MCF 10A (cell line): Measurements from ENCODE around the gene ABCB6. TPM values are rescaled to one million over a fixed set of nuclear protein-coding genes. Genes with fewer than 3 reads are reported as not detected.

Source experiments
- BruUV-seq: library from RNA; stranded (reverse); fragments of 400-500 nt; replicated peaks from 2 replicates; lab custom pipeline; 2021; lab: Mats Ljungman, UMichigan
- CTCF ChIA-PET: fragments of 300-600 bp; sonication (Branson Sonifier 250); formaldehyde crosslinking; extraction: SDS; loops from one replicate; lab custom pipeline; 2021; ENCODE audit warnings: antibody characterized with exemption, inconsistent platforms; lab: Yijun Ruan, JAX
- POLR2A ChIA-PET: fragments of 300-600, 350-650 bp; sonication (Branson Sonifier 250); formaldehyde crosslinking; extraction: SDS; loops from one replicate; lab custom pipeline; 2020; ENCODE audit warnings: antibody characterized with exemption, inconsistent platforms; lab: Yijun Ruan, JAX
- DNase-seq: peaks from one replicate; pipeline ENCODE4 v3.0.0-alpha.2; 2018; ENCODE audit not compliant: unreplicated experiment
- H3K27ac Mint-ChIP-seq: one replicate; pipeline ENCODE4 v1.8.0; 2022; ENCODE audit warnings: mild to moderate bottlenecking, low read depth, mixed read lengths; ENCODE audit not compliant: unreplicated experiment
- H3K27me3 Mint-ChIP-seq: one replicate; pipeline ENCODE4 v1.8.0; 2022; ENCODE audit warnings: mixed read lengths; ENCODE audit not compliant: insufficient read depth, unreplicated experiment
- H3K36me3 Mint-ChIP-seq: one replicate; pipeline ENCODE4 v1.8.0; 2022; ENCODE audit warnings: mild to moderate bottlenecking, moderate library complexity, mixed read lengths; ENCODE audit not compliant: insufficient read depth, unreplicated experiment
- H3K4me1 Mint-ChIP-seq: one replicate; pipeline ENCODE4 v1.8.0; 2022; ENCODE audit warnings: mixed read lengths; ENCODE audit not compliant: insufficient read depth, unreplicated experiment
- H3K4me3 Mint-ChIP-seq: one replicate; pipeline ENCODE4 v1.8.0; 2022; ENCODE audit warnings: mild to moderate bottlenecking, moderate library complexity, mixed read lengths; ENCODE audit not compliant: unreplicated experiment
- H3K9me3 Mint-ChIP-seq: one replicate; pipeline ENCODE4 v1.8.0; 2022; ENCODE audit warnings: mixed read lengths; ENCODE audit not compliant: unreplicated experiment
- CTCF ChIP-seq: fragments of 200-600 bp; IDR thresholded peaks from one replicate; pipeline ENCODE4 v1.8.0; 2022; ENCODE audit warnings: antibody characterized with exemption, mild to moderate bottlenecking; ENCODE audit not compliant: unreplicated experiment
- intact Hi-C: fragments of 100-400 bp; cut with micrococcal nuclease; formaldehyde crosslinking; loops from 2 replicates; pipeline ENCODE4 v1.14.1; 2022
- total RNA-seq: library from RNA; stranded (reverse); gene quantifications from 2 replicates; pipeline ENCODE4 v1.2.3, GENCODE V29; 2022

ABCB6 gene
- total RNA-seq, 1 experiment from 2014 or later: 18.8 TPM

DNA sequence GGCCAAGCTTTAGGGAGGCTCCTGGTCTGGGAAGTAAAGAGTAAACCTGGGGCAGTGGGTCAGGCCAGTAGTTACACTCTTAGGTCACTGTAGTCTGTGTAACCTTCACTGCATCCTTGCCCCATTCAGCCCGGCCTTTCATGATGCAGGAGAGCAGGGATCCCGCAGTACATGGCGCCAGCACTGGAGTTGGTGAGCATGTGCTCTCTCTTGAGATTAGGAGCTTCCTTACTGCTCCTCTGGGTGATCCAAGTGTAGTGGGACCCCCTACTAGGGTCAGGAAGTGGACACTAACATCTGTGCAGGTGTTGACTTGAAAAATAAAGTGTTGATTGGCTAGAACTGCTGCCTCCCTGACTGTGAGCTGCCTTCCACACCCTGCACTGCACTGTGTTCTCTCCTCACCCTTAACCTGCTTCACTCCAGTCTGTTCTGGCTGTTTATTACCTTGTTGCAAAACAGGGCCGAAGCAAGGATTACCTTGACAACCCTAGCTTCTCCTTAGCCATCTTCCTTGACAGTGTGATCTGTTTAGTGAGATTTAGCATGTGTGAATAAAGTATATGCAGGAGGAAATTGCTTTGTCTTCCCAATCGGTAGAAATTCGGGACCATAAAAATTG is 35.5 kb downstream of the ABCB6 start:
- peaks cover 43% of the 10 kb centered on the region for H3K36me3 Mint-ChIP-seq
- ChIA-PET CTCF (interaction anchor here (1.1 to 3.0 kb wide), 5 partner anchors 9 to 112 kb away, joined by 3 to 14 read pairs (median 6); no protein-coding TSS in a partner anchor), POLR2A (interaction anchor here (0.6 to 1.6 kb wide), 3 partner anchors 12 to 62 kb away, joined by 3 to 5 read pairs (median 3); partner anchors contain the start of genes ANKZF1, GLB1L and STK16)
- no TSS peak for BruUV-seq
- H3K27ac Mint-ChIP-seq: no peak overlapping the region
- TF ChIP-seq CTCF: no peak
- intact Hi-C loops: no loop called here
- no peak for DNase-seq
- H3K9me3 Mint-ChIP-seq: no peaks in the 10 kb centered on the region
- no peaks in the 10 kb centered on the region for H3K27me3 Mint-ChIP-seq
- no peak overlapping the region for H3K4me3 Mint-ChIP-seq
- no peaks in the 10 kb centered on the region for H3K4me1 Mint-ChIP-seq

GRCh38 chr2:219182331-219183150 is 36.2 kb downstream of the ABCB6 start:
- H3K27ac Mint-ChIP-seq: no peak overlapping the region
- no TSS peak for BruUV-seq
- no peak for DNase-seq
- intact Hi-C loops: no loop called here
- POLR2A ChIA-PET: interaction anchor here (0.6 to 3.9 kb wide), 4 partner anchors 24 to 329 kb away, joined by 3 to 17 read pairs (median 6); partner anchors contain the start of genes ANKZF1, GLB1L, STK16 and ZFAND2B
- no peaks in the 10 kb centered on the region for H3K9me3 Mint-ChIP-seq
- CTCF ChIA-PET: interaction anchor here (1.1 to 3.0 kb wide), 6 partner anchors 10 to 112 kb away, joined by 3 to 14 read pairs (median 6); no protein-coding TSS in a partner anchor
- no peak for TF ChIP-seq CTCF
- peaks cover 43% of the 10 kb centered on the region for H3K36me3 Mint-ChIP-seq
- H3K4me3 Mint-ChIP-seq: no peak overlapping the region
- H3K27me3 Mint-ChIP-seq: no peaks in the 10 kb centered on the region
- H3K4me1 Mint-ChIP-seq: no peaks in the 10 kb centered on the region

DNA sequence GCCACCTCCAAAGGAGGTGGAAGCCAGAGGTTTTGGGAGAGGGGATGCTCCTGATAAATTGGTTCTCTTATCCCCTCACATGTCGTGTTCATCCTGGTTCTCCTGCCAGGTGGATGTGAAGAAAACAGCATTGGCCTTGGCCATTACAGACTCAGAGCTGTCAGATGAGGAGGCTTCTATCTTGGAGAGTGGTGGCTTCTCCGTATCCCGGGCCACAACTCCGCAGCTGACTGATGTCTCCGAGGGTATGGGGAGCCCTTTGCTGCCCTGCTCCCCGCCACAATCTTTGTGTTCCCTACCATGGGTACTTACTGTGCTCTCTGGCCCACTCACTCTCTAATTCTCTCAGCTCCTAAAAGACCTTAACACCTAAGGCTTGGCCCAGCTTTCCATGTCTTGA is 37.2 kb downstream of the ABCB6 start:
- POLR2A ChIA-PET: interaction anchor here (3.9 kb wide), 1 partner anchor 25 kb away, joined by 17 read pairs; the partner anchor contains the start of gene ZFAND2B
- no TSS peak for BruUV-seq
- DNase-seq: no peak
- TF ChIP-seq CTCF: no peak
- H3K27me3 Mint-ChIP-seq: no peaks in the 10 kb centered on the region
- no peaks in the 10 kb centered on the region for H3K9me3 Mint-ChIP-seq
- no peak overlapping the region for H3K4me3 Mint-ChIP-seq
- no peaks in the 10 kb centered on the region for H3K4me1 Mint-ChIP-seq
- CTCF ChIA-PET: interaction anchor here (0.6 to 3.0 kb wide), 6 partner anchors 10 to 143 kb away, joined by 3 to 14 read pairs (median 5); partner anchors contain the start of gene ZFAND2B
- H3K27ac Mint-ChIP-seq: no peak overlapping the region
- peaks cover 48% of the 10 kb centered on the region for H3K36me3 Mint-ChIP-seq
- intact Hi-C loops: no loop called here

- no peak for TF ChIP-seq CTCF
- ChIA-PET POLR2A (interaction anchor here (3.9 kb wide), 1 partner anchor 26 kb away, joined by 17 read pairs; the partner anchor contains the start of gene ZFAND2B), CTCF (interaction anchor here (0.6 to 3.0 kb wide), 6 partner anchors 9 to 143 kb away, joined by 3 to 14 read pairs (median 4); partner anchors contain the start of gene ZFAND2B)
- Mint-ChIP-seq H3K36me3 (peaks cover 48% of the 10 kb centered on the region), H3K27ac (no peak overlapping the region), H3K4me3 (no peak overlapping the region), H3K4me1 (no peaks in the 10 kb centered on the region), H3K27me3 (no peaks in the 10 kb centered on the region), H3K9me3 (no peaks in the 10 kb centered on the region)
- no peak for DNase-seq
- intact Hi-C loops: no loop called here
- BruUV-seq: no TSS peak
Measured at GRCh38 chr2:219180961-219181360, 37.8 kb downstream of the ABCB6 start.
